ENCODE measurements around the gene CERS6.

The CERS6 gene

DNA sequence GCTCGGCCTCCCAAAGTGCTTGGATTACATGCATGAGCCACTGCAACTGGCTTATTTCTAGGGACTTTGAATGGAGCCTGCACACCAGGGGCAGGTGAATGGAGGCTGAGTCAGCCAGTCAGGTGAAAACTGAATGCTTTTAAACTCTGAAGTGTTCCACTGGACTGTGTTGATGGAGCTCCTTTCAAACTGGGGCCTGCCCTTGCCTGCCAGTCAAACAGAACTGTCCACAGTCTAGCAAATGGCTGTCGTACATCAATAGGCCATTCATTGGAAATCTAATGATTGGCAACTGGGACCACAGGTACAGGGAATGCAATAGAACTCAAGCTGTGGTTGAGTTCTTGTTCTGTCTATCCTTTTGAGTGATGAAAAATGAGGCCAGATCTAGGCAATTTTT, 345.4 kb downstream of the CERS6 start:
- no peak for DNase-seq (ENCODE audit: low read depth in 2 of 2)
- TF ChIP-seq, protein P1, sequence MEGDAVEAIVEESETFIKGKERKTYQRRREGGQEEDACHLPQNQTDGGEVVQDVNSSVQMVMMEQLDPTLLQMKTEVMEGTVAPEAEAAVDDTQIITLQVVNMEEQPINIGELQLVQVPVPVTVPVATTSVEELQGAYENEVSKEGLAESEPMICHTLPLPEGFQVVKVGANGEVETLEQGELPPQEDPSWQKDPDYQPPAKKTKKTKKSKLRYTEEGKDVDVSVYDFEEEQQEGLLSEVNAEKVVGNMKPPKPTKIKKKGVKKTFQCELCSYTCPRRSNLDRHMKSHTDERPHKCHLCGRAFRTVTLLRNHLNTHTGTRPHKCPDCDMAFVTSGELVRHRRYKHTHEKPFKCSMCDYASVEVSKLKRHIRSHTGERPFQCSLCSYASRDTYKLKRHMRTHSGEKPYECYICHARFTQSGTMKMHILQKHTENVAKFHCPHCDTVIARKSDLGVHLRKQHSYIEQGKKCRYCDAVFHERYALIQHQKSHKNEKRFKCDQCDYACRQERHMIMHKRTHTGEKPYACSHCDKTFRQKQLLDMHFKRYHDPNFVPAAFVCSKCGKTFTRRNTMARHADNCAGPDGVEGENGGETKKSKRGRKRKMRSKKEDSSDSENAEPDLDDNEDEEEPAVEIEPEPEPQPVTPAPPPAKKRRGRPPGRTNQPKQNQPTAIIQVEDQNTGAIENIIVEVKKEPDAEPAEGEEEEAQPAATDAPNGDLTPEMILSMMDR (IDR thresholded peaks at IDR 0.05; ENCODE audit: low read depth, low read length): no peak
- no peak overlapping the region for H3K4me3 ChIP-seq (replicated peaks in 1 of 2; ENCODE audit: low read depth in 2 of 2, low read length in 2 of 2)

DNA sequence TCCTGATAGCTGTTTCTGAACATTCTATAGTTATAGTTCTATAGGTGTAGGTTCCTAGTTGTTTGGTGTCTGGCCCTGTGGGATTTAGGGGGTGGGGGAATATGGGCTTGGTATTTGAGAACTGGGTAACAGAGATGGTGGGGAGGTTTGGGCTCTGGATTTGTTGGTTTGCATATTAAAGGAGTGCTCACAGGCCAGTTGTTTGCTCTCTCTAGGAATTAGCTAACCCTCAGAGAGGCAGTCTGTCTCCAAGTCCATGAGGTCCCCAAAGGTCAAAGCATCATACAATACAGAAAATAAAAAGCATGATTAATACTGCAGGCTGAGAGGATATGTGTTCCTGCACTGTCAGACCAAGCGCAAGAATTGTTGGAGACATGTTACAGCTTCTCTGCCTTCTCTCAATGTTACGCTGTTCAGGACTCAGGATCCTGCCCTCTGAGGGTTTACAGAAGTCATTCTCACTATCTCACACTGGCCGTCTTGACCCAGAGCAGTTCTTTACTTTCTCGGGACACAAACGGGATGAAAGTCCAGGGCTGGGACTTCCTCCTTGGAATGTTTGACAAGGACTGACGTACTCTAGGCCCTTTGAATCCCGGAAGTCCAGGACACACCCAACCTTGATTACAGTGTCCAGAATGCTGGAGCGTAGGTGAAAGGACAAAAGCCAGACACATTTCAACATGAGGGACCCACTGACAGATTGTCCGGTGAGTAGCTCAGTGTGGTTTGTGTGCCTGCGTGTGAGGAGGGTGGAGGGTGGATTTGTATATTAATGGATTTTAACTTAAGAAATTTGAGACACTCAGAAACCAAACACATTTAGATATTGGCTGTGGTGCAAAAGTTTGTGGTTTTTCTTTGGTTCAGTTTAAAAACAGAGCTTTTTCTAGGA, 346.1 kb downstream of the CERS6 start, which contains the start of gene NOSTRIN:
Gene NOSTRIN, plus strand, starts transcription at position 677 of the 898 bp plus-strand sequence. Its CDS starts 10 bp downstream, at position 687.
- TF ChIP-seq, protein P1 (IDR thresholded peaks at IDR 0.05; ENCODE audit: low read depth, low read length): no peak
- DNase-seq (ENCODE audit: low read depth in 2 of 2): peak; percentile 30 to 81
- no peak within 1 kb of the TSS for H3K4me3 ChIP-seq (replicated peaks in 1 of 2; ENCODE audit: low read depth in 2 of 2, low read length in 2 of 2)

DNA sequence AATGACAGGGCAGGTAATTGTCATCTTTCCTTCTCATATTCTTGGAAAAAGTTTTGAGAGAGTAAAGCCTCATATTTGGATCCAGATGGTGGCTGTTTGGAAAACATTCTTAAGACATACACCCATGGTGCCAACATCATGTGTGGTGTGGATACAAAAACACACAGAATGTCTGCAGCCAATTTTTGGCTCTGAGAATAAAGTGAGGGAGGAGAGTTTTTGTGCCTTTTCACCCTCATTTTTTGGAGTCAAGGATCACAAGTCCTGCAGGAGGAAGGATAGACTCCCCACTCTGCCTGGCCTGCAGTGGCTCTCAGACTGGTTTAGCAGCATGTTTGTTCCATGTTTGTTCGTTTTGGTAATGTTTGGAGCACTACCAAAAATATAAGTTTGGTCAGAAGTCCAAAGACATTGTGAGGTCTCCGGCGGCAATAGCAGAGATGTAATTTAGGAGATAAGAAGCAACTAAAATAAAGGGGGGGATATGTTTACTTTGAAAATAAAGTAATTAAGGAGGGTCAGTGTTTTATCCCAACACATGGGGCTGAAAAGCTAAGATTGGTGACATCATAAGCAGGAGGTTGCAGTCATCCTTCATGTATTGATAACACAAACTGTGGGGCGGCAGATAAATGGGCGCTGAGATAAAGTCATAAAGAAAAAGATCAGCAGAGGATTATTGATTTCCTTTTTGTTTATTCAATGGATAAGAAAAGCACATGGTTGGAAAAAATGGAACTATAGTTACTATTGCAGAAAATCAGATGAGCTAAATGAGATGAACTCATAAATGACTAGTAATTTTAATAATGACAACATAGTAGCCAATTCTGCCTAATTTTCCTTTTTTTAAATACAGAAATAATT, 347.0 kb downstream of the CERS6 start:
- no peak overlapping the region for H3K4me3 ChIP-seq (replicated peaks in 1 of 2; ENCODE audit: low read depth in 2 of 2, low read length in 2 of 2)
- TF ChIP-seq, protein P1 (IDR thresholded peaks at IDR 0.05; ENCODE audit: low read depth, low read length): no peak
- no peak for DNase-seq (ENCODE audit: low read depth in 2 of 2)

DNA sequence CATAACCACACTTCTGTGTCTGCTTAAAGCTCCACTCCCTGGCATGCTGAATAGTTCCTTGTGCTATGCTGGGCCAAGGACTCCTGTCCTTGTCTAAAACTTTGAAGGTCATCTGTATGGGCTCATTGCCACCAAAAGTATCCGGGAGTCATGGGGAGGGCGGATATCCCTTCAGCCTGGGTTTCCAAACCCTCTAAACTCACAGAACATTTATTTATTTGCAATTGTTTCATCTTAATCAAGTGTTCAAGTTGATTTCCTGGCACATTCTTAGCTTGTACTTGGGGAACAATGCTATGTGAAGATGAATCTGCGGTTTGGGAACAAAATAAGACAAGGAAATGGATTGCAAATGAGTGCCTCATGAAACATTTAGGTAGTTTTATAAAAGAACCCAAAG, 348.1 kb downstream of the CERS6 start:
- H3K4me3 ChIP-seq (replicated peaks in 1 of 2; ENCODE audit: low read depth in 2 of 2, low read length in 2 of 2): no peak overlapping the region
- TF ChIP-seq, protein P1 (IDR thresholded peaks at IDR 0.05; ENCODE audit: low read depth, low read length): no peak
- no peak for DNase-seq (ENCODE audit: low read depth in 2 of 2)

GRCh38 chr2:168805615-168806014, 349.5 kb downstream of the CERS6 start:
- TF ChIP-seq, protein P1 (IDR thresholded peaks at IDR 0.05; ENCODE audit: low read depth, low read length): no peak
- H3K4me3 ChIP-seq (replicated peaks in 1 of 2; ENCODE audit: low read depth in 2 of 2, low read length in 2 of 2): no peak overlapping the region
- no peak for DNase-seq (ENCODE audit: low read depth in 2 of 2)

GRCh38 chr2:168809537-168809936, 353.5 kb downstream of the CERS6 start:
- no peak for DNase-seq (ENCODE audit: low read depth in 2 of 2)
- TF ChIP-seq, protein P1 (IDR thresholded peaks at IDR 0.05; ENCODE audit: low read depth, low read length): no peak
- H3K4me3 ChIP-seq (replicated peaks in 1 of 2; ENCODE audit: low read depth in 2 of 2, low read length in 2 of 2): no peak overlapping the region

All from cardiac fibroblast (primary cell).